Fibroblast of lung (primary cell): Measurements from ENCODE around the gene MMADHC. TPM values are rescaled to one million over a fixed set of nuclear protein-coding genes. Genes with fewer than 3 reads are reported as not detected.

Source experiments
- DNase-seq, 2 donors: peaks; one replicate each; pipeline versions ENCODE4 v3.0.0 to v3.0.0-alpha.2; 2010; ENCODE audit warnings: low read depth in 2 of 2
- H2AFZ ChIP-seq: 2 replicates; pipeline ENCODE4 v1.5.1; 2012; ENCODE audit warnings: low read length, control low read depth, inconsistent platforms
- H3K27ac ChIP-seq: 2 replicates; pipeline ENCODE4 v1.5.1; 2011; ENCODE audit warnings: low read length, control low read depth; ENCODE audit not compliant: insufficient read depth
- H3K27me3 ChIP-seq: 2 replicates; pipeline ENCODE4 v1.5.1; 2011; ENCODE audit warnings: mild to moderate bottlenecking, low read length; ENCODE audit not compliant: control insufficient read depth, insufficient read depth
- H3K36me3 ChIP-seq: 2 replicates; pipeline ENCODE4 v1.5.1; 2011; ENCODE audit warnings: low read length; ENCODE audit not compliant: control insufficient read depth, insufficient read depth
- H3K4me1 ChIP-seq: 2 replicates; pipeline ENCODE4 v1.5.1; 2011; ENCODE audit warnings: low read length; ENCODE audit not compliant: control insufficient read depth, insufficient read depth; ENCODE audit errors: extremely low read depth
- H3K4me2 ChIP-seq: 2 replicates; pipeline ENCODE4 v1.5.1; 2011; ENCODE audit warnings: low read length, control low read depth; ENCODE audit not compliant: insufficient read depth; ENCODE audit errors: extremely low read depth
- H3K4me3 ChIP-seq, 4 experiments: fragments of 200-600 bp in 1 of 4; sonication (generic) in 1 of 4; replicated peaks in 1 of 4; 2 replicates each; pipeline ENCODE4 v1.5.1; 2011 to 2016; ENCODE audit warnings: low read length in 4 of 4, low read depth in 3 of 4, mild to moderate bottlenecking in 3 of 4, control low read depth in 2 of 4, inconsistent platforms in 1 of 4, mixed read lengths in 1 of 4; ENCODE audit not compliant: insufficient read depth in 1 of 4; ENCODE audit errors: control extremely low read depth in 1 of 4
- H3K79me2 ChIP-seq: 2 replicates; pipeline ENCODE4 v1.5.1; 2012; ENCODE audit warnings: mild to moderate bottlenecking, low read length, inconsistent platforms; ENCODE audit not compliant: control insufficient read depth, insufficient read depth
- H3K9ac ChIP-seq: 2 replicates; pipeline ENCODE4 v1.5.1; 2011; ENCODE audit warnings: mild to moderate bottlenecking, low read length, control low read depth; ENCODE audit not compliant: insufficient read depth
- H3K9me3 ChIP-seq: 2 replicates; pipeline ENCODE4 v1.5.1; 2012; ENCODE audit warnings: low read depth, low read length; ENCODE audit not compliant: control insufficient read depth, insufficient read depth
- H4K20me1 ChIP-seq: 2 replicates; pipeline ENCODE4 v1.5.1; 2011; ENCODE audit warnings: low read length; ENCODE audit not compliant: control insufficient read depth, insufficient read depth; ENCODE audit errors: extremely low read depth
- EZH2 ChIP-seq: IDR thresholded peaks from 2 replicates; pipeline ENCODE4 v1.5.1; 2012; ENCODE audit warnings: low read length, control low read depth, mild to moderate bottlenecking; ENCODE audit errors: missing control alignments
- polyA plus RNA-seq, 2 donors: library from polyadenylated mRNA; depleted of rRNA in 1 of 2; stranded (reverse) in 1 of 2; unstranded in 1 of 2; fragments of >200 nt; gene quantifications; 2 replicates each; pipeline ENCODE4 v1.2.1, GENCODE V29; 2011 to 2012; ENCODE audit warnings: missing spikeins in 1 of 2
- total RNA-seq: library from RNA; depleted of rRNA; stranded (reverse); fragments of >200 nt; gene quantifications from 2 replicates; pipeline ENCODE4 v1.2.1, GENCODE V29; 2014
- TF ChIP-seq, protein P1 (sequence below), 2 donors: IDR thresholded peaks in 1 of 2; conservative IDR thresholded peaks in 1 of 2; 1 replicate in 1 of 2; 2 replicates in 1 of 2; pipeline ENCODE4 v1.5.1; 2011 to 2012; ENCODE audit warnings: low read length in 2 of 2, control low read depth in 1 of 2, inconsistent platforms in 1 of 2, low read depth in 1 of 2, mild to moderate bottlenecking in 1 of 2

MMADHC gene
- total and polyA plus RNA-seq, 2 donors (not counting 1 experiment from before 2014, with no cell fraction given) = 156 to 173 TPM

- Histone ChIP-seq H2AFZ (no peak overlapping the region), H4K20me1 (no peaks in the 10 kb centered on the region), H3K27me3 (no peaks in the 10 kb centered on the region), H3K9ac (no peak overlapping the region), H3K4me2 (no peak overlapping the region), H3K36me3 (no peaks in the 10 kb centered on the region), H3K4me1 (no peaks in the 10 kb centered on the region), H3K79me2 (no peaks in the 10 kb centered on the region), H3K9me3 (no peaks in the 10 kb centered on the region), H3K27ac (no peak overlapping the region), H3K4me3 (no peak overlapping the region)
- peak; percentile 7 to 60 for DNase-seq
- TF ChIP-seq EZH2 = no peak
- TF ChIP-seq, protein P1, sequence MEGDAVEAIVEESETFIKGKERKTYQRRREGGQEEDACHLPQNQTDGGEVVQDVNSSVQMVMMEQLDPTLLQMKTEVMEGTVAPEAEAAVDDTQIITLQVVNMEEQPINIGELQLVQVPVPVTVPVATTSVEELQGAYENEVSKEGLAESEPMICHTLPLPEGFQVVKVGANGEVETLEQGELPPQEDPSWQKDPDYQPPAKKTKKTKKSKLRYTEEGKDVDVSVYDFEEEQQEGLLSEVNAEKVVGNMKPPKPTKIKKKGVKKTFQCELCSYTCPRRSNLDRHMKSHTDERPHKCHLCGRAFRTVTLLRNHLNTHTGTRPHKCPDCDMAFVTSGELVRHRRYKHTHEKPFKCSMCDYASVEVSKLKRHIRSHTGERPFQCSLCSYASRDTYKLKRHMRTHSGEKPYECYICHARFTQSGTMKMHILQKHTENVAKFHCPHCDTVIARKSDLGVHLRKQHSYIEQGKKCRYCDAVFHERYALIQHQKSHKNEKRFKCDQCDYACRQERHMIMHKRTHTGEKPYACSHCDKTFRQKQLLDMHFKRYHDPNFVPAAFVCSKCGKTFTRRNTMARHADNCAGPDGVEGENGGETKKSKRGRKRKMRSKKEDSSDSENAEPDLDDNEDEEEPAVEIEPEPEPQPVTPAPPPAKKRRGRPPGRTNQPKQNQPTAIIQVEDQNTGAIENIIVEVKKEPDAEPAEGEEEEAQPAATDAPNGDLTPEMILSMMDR (conservative IDR thresholded peaks at IDR 0.05 in 1 of 2, IDR thresholded peaks at IDR 0.05 in 1 of 2; ENCODE audit: low read depth in 1 of 2, low read length in 2 of 2) = no peak
Observed at GRCh38 chr2:149629026-149629425, 41.5 kb upstream of the MMADHC start.

- Histone ChIP-seq H4K20me1 (no peaks in the 10 kb centered on the region), H3K27ac (no peak overlapping the region), H3K27me3 (no peaks in the 10 kb centered on the region), H3K4me2 (no peak overlapping the region), H3K9ac (no peak overlapping the region), H2AFZ (no peak overlapping the region), H3K4me3 (no peak overlapping the region), H3K36me3 (no peaks in the 10 kb centered on the region), H3K9me3 (no peaks in the 10 kb centered on the region), H3K4me1 (no peaks in the 10 kb centered on the region), H3K79me2 (no peaks in the 10 kb centered on the region)
- TF ChIP-seq EZH2 = no peak
- TF ChIP-seq, protein P1 (conservative IDR thresholded peaks at IDR 0.05 in 1 of 2, IDR thresholded peaks at IDR 0.05 in 1 of 2; ENCODE audit: low read depth in 1 of 2, low read length in 2 of 2) = no peak
- DNase-seq = no peak
Observed at GRCh38 chr2:149627111-149627801, 39.7 kb upstream of the MMADHC start.

DNA sequence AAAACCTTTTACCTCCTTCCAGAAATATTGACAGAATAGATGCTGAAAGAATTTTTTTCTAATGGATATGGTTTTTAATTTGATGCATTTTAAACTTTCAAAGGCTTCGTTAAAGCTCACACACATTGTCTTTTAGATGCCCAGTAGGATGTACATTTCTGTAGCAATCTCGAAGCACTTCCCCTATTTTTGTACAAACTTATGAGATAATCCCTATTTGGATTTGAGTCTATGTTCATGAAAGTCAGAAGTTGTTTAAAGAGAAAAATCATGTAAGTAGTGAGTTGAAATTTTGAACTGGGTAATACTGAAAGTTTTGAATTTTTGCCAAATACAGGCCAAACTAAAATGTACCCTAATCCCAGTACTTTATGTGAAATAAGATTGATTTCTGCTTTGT, 38.1 kb upstream of the MMADHC start:
- TF ChIP-seq, protein P1 (conservative IDR thresholded peaks at IDR 0.05 in 1 of 2, IDR thresholded peaks at IDR 0.05 in 1 of 2; ENCODE audit: low read depth in 1 of 2, low read length in 2 of 2) = no peak
- no peak for TF ChIP-seq EZH2
- no peak overlapping the region for H3K9ac ChIP-seq
- no peak overlapping the region for H3K4me3 ChIP-seq
- no peaks in the 10 kb centered on the region for H4K20me1 ChIP-seq
- H3K4me1 ChIP-seq = no peaks in the 10 kb centered on the region
- DNase-seq = no peak
- no peak overlapping the region for H2AFZ ChIP-seq
- H3K36me3 ChIP-seq = no peaks in the 10 kb centered on the region
- no peak overlapping the region for H3K4me2 ChIP-seq
- H3K27me3 ChIP-seq = no peaks in the 10 kb centered on the region
- H3K27ac ChIP-seq = no peak overlapping the region
- H3K79me2 ChIP-seq = no peaks in the 10 kb centered on the region
- H3K9me3 ChIP-seq = no peaks in the 10 kb centered on the region
